ENCODE results near the gene FAT1.

Gene FAT1

GRCh38 chr4:186599483-186599882 lies 124.2 kb downstream of the FAT1 start:
- H3K27ac ChIP-seq, result no peak overlapping the region
- no peak for TF ChIP-seq CTCF (conservative IDR thresholded peaks at IDR 0.05)
- no peak for TF ChIP-seq ZFX (IDR thresholded peaks at IDR 0.05)

GRCh38 chr4:186598686-186599085 lies 125.0 kb downstream of the FAT1 start:
- no peak overlapping the region for H3K27ac ChIP-seq
- TF ChIP-seq ZFX (IDR thresholded peaks at IDR 0.05), result no peak
- TF ChIP-seq CTCF (conservative IDR thresholded peaks at IDR 0.05), result no peak

- H3K27ac ChIP-seq, result no peak overlapping the region
- TF ChIP-seq ZFX (IDR thresholded peaks at IDR 0.05) (no peak), CTCF (conservative IDR thresholded peaks at IDR 0.05) (no peak)
These were observed 126.7 kb downstream of the FAT1 start for GRCh38 chr4:186596850-186597390.

- no peak for TF ChIP-seq CTCF (conservative IDR thresholded peaks at IDR 0.05)
- TF ChIP-seq ZFX (IDR thresholded peaks at IDR 0.05), result no peak
These were observed 127.3 kb downstream of the FAT1 start for GRCh38 chr4:186596346-186596745.

GRCh38 chr4:186593587-186593973 lies 130.1 kb downstream of the FAT1 start:
- TF ChIP-seq ZFX (IDR thresholded peaks at IDR 0.05), result no peak
- no peak for TF ChIP-seq CTCF (conservative IDR thresholded peaks at IDR 0.05)
- H3K27ac ChIP-seq, result no peak overlapping the region

More at GRCh38 chr4:186596346-186596745, 127.3 kb downstream of the FAT1 start:
- H3K27ac ChIP-seq, result no peak overlapping the region

- TF ChIP-seq CTCF (conservative IDR thresholded peaks at IDR 0.05), result no peak
- no peak for TF ChIP-seq ZFX (IDR thresholded peaks at IDR 0.05)
- H3K27ac ChIP-seq, result no peak overlapping the region
These were observed 130.6 kb downstream of the FAT1 start for GRCh38 chr4:186592966-186593586.

GRCh38 chr4:186592445-186592844 lies 131.2 kb downstream of the FAT1 start:
- TF ChIP-seq CTCF (conservative IDR thresholded peaks at IDR 0.05), result no peak
- no peak for TF ChIP-seq ZFX (IDR thresholded peaks at IDR 0.05)
- no peak overlapping the region for H3K27ac ChIP-seq

Measured in C4-2B (cell line).